LHCN-M2 (cell line): ENCODE data around the gene KRTAP19-8. TPM values are rescaled to one million over a fixed set of nuclear protein-coding genes. Genes with fewer than 3 reads are reported as not detected.

Experiments
- DNase-seq: peaks from one replicate; pipeline ENCODE4 v3.0.0-alpha.2; 2012; ENCODE audit warnings: low read depth
- polyA plus RNA-seq: library from polyadenylated mRNA; unstranded; fragments of >200 nt; gene quantifications from one replicate; pipeline ENCODE4 v1.2.1, GENCODE V29; 2012; ENCODE audit warnings: missing spikeins
- total RNA-seq: library from RNA; depleted of rRNA; stranded (reverse); fragments of >200 nt; gene quantifications from 2 replicates; pipeline ENCODE4 v1.2.3, GENCODE V29; 2014; rRNA removed

The KRTAP19-8 gene, protein sequence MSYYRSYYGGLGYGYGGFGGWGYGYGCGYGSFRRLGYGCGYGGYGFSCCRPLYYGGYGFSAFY
- total RNA-seq: not detected in 2 replicates
- polyA plus RNA-seq: not detected

DNA sequence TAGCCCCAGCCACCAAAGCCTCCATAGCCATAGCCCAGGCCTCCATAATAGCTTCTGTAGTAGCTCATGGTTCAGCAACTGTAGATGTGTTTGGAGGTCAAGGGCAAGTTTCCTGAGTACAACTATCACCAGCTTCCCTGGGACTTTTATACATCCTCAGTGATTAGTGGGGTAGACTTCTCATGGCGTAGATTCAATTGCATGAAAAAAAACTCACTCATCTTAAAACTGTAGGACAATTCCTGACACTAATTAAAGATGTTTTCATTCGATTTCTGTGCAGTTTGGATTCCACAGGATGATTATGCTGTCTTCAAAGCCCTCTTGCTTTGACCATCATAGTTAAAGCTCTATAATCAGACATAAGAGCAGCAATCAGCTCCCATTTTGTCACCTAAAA lies at the start of gene KRTAP19-8:
Gene KRTAP19-8, minus strand, starts transcription at position 101 of the 400 bp plus-strand sequence. Its CDS starts 33 bp downstream, at position 68.
- DNase-seq: no peak

DNA sequence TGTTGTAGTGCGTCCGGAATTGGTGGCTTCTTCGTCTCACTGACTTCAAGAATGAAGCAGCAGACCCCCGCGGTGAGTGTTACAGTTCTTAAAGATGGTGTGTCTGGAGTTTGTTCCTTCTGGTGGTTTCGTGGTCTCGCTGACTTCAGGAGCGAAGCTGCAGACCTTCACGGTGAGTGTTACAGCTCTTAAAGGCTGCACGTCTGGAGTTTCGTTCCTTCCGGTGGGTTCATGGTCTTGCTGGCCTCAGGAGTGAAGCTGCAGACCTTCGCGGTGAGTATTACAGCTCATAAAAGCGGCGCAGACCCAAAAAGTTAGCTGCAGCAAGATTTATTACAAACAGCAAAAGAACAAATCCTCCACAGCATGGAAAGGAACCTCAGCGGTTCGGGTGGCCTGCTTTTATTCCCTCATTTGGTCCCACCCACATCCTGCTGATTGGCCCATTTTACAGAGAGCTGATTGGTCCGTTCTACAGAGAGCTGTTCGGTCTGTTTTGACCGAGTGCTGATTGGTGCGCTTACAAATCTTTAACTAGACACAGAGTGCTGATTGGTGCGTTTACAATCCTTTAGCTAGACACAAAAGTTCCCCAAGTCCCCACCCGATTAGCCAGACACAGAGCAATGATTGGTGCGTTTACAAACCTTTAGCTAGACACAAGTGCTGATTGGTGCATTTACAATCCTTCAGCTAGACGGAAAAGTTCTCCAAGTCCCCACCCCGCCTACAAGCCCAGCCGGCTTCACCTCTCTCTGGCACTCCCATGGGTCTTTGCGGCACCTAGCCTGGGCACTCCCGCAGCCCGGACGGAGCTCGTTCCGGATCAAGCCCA lies 49.6 kb upstream of the KRTAP19-8 start:
- DNase-seq: no peak

DNA sequence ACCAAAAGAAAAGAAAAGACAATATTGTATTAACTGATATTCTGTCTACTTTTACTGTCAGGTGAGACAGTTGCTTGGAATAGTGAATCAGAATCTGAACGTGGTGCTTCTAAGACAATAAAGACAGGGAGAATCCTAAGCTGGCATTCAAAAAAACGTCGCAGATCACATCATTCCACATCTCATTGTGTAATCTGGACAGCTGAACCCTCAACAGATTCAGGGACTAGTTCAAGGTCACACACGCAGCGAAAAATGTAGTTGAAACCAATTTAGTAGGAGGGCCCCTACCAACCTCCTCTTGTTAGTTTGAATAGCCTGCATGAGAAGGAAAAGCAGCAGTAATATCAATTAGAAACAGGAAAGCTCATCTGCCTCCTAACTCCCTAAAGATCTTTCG lies 46.4 kb upstream of the KRTAP19-8 start:
- DNase-seq: no peak

DNA sequence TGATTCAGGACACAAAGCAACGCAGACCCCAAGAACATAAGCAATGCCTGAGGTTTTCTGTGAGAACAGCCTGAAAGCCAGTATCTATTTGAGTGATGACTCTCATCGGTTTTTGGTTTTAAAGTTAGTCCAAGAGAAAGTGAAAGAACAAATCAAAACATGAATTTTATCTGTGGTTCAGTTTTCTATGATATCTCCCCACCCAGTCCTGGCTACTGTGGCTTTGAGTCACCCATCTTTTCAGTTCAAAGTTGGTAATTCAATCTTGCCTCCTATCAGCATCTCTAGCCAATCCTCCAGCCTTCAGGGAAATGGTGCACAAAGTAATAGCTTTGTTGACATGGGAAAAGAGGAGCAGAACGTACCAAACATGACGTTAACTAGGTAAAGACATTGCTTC lies 40.5 kb upstream of the KRTAP19-8 start:
- DNase-seq: no peak

DNA sequence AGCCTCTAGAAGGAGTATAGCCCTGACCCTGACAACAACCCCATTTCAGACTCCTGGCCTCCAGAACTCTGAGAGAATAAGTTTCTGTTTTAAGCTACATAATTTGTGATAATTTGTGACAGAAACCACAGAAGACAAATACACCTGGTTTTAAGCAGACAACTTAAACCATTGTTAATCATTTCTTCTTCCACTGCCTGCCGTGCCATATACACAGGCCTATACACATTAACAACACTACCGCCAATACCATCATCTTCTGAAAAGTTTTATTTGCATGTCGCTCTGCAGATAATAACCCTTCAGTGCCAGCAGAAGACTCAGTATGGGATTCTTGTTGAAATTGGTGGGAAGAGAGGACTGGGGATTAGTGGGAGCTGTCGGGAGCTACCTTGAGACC lies 39.9 kb upstream of the KRTAP19-8 start:
- no peak for DNase-seq

DNA sequence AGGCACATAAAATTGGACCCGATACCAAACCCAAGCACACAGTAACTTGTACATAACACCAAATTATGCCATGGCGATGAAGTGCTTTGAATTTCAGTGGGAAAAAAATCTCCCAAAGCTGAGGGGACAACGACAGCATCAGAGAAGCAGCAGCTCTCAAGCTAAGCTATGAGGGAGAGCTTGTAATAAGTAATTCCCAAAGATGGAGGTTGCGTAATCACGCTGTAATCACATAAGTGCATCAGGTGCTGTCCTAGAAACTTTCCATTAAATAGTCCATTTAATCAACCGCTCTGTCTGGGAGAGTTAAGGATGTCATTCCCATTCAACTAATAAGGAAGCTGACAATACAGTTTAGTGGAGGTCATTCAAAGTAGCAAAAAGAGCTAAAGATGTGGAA lies 37.6 kb upstream of the KRTAP19-8 start:
- no peak for DNase-seq

DNA sequence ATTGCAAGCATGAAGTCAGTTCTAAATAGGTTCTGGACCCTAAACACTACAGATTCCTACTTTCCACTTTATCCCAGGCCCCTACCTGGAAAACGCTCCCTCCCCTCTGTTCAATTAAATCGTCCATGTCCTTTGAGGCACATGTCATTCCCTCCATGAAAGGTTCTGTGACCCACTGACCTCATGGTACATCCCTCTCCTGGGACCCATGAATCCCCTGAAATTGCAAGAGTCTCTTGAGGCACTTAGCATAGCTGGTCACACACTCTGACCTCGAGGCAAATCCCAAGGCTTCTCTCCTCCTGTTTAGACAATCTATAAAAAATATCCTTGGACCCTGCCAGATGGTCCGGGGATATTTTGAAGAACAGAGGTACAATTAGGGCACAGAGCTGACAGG lies 34.3 kb upstream of the KRTAP19-8 start:
- DNase-seq: no peak

DNA sequence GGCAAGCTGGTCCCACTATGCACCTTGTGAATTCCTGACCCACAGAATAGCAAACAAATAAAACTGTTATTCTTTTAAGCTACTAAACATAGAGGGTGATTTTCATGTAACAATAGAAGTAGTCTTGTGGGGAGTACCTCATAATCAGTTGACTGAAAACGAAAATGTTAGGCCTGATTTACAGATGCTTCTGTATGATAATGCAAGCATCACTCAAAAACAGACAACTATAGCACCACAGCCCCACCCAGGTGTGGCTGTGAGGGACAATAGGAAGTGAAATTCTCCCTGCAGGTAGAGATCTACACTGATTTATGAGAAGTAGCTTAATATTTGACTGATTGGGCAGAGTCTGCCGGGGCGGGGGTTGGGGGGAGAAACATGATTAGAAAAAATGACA lies 26.5 kb upstream of the KRTAP19-8 start:
- no peak for DNase-seq

DNA sequence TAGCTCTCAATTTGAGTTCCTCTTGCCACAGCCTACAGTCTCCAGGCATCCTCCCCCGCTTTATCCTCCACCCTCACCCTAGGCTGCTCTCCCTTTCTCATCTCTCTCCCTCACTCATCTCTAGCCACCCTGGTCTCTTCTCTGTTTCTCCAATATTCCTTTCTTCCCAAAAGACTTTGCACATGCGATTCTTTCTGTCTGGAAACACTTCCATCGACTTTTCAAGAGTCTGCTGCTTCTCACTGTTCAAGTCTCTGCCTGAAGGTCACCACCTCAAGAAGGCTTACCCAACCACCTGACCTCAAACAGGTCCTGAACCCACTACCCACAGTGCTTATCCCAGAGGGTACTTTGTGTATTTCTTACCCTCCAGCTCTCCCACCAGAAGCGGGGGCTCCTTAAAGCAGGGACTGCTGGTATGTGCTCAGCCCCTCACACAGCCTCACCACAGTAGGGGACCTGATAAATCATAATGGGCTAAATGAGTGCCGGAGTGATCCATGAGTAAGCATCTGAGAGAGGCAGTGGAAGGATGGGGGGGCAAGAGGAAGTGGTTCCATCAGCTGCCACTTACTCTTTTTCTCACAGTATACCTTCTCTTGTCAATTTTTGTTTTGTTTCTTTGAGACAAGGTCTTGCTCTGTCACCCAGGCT lies 14.3 kb upstream of the KRTAP19-8 start:
- no peak for DNase-seq

DNA sequence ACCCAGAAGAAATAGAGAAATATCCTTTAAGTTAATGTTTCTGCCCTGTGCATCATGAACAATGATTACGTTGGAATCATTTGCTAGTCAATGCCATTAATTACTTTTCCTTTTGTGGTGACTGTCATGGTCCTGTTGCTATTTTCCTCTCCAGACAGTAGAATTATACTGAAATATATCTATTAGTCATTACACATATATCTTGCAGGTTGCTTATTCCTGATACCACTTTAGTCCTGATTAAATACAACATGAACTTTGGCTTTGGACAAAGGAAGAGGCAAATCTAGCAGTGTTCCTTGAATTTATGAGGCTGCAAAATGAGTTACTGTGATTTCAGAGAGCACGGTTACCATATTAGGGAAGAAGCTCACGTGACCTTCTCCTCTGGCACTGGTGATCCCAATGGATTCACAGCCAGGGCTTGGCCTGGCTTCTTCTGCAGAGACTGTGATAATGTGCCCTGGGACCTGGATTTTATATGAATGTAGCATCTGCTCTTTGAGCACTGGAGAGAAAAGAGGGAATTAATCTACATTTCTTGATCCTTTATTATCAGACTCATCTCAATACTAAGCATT lies 12.4 kb upstream of the KRTAP19-8 start:
- DNase-seq: no peak

DNA sequence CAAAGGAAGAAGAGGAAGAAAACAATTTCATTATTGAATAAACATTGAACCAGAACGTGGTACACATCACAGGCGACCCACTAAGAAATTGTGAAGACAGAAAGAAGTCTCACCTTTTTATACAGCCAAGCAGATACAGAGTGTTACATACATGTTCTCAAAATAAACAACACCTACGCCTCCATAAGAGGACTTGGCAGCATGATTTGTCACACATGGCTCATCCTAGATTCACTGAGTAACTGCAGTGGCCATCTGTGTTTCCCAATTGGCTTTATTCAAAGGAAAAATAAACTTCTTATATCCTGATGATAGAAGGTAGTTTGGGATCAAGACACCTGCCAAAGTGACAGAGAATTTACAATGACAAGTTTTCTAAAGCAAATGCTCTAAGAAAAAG lies 7.6 kb upstream of the KRTAP19-8 start:
- DNase-seq: no peak

DNA sequence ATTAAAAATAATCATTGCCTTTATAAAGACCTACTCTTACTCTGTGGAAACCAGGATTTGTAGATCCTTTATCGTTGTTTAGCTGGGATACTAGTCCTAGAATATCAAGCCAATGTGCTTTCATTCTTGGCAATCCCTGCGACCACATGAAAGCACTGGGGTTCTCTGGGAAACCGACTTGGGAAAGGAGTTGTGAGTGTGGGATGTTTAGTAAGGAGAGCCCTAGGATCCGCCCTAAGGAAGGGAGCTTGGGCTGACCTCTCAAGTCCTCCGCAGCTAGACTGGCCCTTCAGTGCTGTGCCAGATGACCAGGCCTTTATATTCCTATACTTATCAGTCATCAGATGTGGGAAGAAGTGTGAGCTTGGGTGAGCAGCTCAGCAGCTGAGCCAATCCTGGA lies 5.2 kb upstream of the KRTAP19-8 start:
- no peak for DNase-seq

DNA sequence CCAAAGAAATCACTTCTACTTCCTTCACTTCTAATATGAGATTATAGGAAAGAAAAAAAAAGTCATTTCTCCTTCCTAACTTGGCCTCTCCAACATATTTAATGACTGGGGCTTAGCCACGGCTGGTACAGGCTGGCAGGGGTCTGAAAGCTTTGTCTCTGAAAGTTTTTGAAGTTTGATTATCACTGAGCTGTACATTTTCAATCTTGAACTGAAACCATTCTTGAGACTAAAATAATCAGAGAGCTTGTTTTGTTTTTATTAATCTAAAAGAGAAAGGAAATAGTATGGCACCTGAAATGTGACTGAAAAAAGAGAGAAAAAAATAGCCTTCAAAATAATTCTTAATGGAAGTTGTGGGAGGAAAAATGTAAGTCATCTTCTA lies 3.8 kb upstream of the KRTAP19-8 start:
- DNase-seq: no peak

DNA sequence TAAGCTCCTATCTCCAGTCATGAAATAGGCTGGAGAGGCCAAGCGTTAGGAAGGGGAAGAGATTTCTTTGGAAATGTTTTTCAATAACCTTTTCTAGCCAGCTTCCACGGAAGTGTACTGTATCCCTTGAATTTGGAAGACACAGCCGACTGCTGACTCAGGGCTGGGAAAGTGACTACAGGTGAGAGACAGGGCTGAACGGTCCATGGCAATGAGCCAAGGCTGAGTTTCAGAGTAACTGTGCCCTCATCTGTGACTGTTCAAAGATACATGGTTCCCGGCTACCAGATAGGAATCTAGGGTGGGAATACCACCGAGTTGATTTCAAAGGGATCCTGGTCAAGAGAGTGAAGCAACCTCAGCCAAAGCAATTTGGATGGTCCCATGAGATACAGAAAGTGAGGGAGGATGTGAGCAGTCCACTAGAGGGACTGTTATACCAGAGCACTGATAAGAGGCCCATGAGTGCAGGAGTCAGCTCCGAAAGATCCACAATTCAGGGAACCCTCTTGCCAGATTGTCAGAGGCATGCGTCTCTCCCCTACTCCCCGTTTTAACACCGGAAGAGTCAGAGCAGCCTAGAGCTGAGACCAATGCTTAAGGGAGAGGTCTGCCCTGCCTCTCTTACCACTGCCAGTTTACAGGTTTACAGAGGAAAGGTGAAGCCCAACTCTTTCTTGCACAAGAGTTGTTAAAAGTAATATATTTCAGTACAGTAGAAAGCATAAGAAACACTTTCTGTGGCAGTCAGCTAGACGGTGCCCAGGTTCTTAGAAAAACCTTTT lies 3.2 kb upstream of the KRTAP19-8 start:
- no peak for DNase-seq

DNA sequence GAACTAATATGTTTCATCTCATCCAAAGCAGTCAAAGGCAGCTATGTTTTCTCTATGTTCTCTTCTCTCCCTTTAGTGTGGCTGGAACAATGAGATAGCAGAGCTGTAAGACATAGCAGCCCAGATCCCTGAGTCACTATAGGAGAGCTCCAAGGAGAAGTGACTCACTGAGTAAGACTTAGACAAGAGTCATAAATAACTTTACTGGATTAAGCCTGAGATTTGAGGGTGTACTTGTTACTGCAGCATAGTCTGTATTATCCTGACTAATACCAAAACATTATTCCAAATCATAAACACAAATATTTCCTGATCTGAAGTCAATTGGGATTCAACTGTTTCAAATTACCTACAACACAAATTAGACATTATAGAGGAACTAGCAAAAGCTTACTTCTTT lies 3.9 kb downstream of the KRTAP19-8 start:
- DNase-seq: no peak

DNA sequence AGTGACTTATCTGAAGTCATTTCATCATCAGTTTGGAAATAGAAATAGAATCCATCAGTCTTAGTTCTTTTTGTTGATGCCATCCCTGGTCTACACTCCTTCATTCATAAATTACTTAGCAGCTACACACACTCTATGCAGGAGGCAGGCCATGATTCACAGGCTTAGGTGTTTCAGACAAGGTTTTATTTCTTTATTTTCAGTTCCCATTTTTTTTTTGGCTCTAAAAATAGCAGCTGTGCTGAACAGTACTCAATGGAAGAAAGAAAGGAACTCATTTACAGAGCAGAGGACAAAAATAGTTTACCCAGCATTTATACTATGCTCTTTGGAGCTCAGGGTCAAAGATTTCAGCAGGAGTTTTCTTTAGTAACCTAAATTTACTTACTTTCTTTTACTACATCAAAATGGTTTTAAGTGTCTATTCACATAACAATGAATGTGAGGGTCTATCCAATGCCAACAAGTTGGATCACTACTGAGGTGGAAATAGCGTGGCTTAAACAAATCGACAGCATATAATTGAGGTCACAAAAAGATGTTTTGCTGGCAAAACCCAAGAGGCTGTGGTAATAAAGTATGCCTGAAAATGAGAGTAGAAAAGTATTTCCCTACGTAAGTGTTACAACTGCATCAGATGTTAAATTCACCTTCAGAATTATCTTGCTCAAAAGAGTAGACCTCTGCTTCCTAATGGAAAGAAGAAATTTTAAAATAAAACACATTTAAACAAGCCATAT lies 7.7 kb downstream of the KRTAP19-8 start:
- DNase-seq: no peak

DNA sequence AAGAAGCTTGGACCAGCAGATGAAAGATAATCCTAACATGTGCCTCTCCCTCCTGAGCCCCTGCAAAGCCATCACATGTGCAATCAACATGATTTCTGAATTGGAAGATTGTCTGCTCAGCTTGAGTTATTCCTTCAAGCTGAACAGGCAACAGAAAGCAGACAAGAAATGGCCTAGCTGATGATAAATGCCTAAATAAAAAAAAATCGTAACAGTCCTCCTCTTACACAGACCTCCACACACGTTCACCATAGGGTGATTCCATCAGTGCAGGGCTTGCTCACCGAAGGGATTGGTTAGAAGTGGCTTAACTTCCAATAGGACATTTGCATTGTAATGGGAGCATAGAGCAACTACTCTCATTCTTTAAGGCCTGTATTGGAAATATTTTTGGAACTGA lies 14.6 kb downstream of the KRTAP19-8 start:
- no peak for DNase-seq

DNA sequence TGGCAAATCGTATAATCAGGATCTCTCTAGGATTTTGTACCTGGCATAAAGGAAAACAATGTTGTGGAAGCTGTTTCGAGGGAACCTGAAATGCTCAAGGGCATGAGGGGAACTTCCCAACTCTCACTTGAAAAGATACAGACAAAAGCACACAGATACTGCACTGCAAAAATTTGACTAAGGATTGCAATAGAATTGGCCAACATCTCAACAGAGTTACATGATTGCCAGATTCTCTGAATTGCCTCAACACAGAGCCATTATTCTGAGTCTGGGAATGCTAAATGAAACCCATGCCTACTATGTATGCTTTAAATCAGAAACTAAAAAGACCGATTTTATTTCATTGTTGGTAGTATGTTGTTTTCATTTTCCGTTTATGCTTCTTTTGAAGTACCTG lies 16.0 kb downstream of the KRTAP19-8 start:
- no peak for DNase-seq

DNA sequence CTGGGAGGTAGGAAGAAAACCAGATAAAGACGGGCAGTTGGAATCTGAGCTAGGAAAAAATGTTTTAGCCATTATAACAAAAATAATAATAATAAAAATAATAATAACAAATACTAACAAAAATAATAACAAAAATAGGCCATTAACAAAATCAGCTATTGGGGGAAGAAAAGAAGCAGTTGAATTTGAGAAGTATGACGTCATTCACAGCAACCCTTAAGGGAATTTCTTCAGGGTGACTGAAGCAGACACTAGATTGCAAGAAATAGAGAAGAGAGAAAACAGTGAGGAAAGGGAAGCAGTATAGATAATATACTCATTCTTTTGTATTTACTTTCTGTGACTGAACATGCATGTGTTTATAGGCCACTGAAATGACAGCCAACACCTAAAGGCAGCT lies 20.0 kb downstream of the KRTAP19-8 start:
- DNase-seq: no peak

DNA sequence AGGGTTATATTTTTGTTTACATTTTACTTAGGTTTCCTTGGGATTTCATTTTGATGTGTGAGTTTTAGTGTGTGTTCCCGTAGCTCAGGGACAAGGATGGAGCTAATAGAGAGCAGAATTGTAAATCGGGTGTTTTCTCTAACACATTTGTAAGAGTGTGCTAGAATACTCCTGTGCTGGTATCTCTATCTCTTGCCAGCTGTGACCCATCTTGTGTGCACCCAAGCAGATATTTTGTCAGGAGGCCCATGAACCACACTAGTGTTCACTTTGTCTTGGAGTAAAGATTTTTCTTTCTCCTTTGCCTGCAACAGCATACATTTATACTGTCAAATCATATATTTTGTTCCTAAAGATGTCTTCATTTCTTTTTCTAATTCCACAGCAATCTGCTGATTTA lies 23.4 kb downstream of the KRTAP19-8 start:
- DNase-seq: no peak
